Endometrial microvascular endothelial cells (primary cell): ENCODE measurements around the gene KIF2A. TPM values are rescaled to one million over a fixed set of nuclear protein-coding genes. Genes with fewer than 3 reads are reported as not detected.

Experiments
- in situ Hi-C: cut with HindIII; loops from 2 replicates; pipeline ENCODE4 v1.10.0; 2017; ENCODE audit warnings: low sequenced_read_pairs, low pct_unique_long_range_greater_than_20kb; ENCODE audit errors: inconsistent ontology term
- total RNA-seq: library from RNA; depleted of rRNA; stranded (reverse); fragments of >200 nt; gene quantifications from one replicate; pipeline ENCODE4 v1.2.3, GENCODE V29; 2015; ENCODE audit errors: inconsistent ontology term

Gene KIF2A
- total RNA-seq, 1 donor from 2014 or later: 44.0 TPM

DNA sequence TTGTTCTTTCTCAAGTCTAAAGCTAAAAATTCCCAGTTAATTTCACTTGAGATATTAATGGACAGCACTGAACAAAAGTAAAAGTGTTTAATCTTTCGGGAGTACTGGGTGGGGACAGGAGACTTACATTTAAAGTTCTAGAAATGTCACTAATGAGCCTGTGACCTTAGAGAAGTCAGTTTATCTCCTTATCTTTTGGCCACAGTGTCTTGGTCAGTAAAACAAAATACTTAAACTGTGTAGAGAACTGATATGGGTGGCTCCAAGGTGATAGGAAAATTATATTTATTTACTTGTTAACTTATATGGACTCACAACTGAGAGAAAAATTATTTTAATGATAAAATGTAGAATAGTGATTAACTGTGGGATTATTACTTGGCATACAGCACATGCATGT is 115.4 kb downstream of the KIF2A start:
- in situ Hi-C loops: no loop called here

DNA sequence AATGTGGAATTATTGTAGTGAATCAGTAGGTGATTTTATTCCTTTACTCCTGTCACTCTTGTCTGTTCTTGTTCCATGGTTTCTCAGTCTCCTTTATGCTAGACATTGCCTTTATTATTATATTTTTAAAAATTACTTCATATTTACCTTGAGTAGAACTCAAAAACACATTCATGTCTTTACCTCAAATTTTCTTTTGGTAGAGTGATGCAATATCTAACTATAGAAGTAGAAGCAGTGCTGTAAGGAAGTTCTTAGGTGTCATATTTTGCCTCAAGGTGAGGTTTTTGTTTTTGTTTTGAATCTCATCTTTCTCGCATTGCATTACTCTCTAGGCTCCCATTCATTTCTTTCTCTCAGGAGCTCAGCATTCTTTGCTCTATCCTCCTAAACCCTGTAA is 118.8 kb downstream of the KIF2A start:
- in situ Hi-C loops: no loop called here

DNA sequence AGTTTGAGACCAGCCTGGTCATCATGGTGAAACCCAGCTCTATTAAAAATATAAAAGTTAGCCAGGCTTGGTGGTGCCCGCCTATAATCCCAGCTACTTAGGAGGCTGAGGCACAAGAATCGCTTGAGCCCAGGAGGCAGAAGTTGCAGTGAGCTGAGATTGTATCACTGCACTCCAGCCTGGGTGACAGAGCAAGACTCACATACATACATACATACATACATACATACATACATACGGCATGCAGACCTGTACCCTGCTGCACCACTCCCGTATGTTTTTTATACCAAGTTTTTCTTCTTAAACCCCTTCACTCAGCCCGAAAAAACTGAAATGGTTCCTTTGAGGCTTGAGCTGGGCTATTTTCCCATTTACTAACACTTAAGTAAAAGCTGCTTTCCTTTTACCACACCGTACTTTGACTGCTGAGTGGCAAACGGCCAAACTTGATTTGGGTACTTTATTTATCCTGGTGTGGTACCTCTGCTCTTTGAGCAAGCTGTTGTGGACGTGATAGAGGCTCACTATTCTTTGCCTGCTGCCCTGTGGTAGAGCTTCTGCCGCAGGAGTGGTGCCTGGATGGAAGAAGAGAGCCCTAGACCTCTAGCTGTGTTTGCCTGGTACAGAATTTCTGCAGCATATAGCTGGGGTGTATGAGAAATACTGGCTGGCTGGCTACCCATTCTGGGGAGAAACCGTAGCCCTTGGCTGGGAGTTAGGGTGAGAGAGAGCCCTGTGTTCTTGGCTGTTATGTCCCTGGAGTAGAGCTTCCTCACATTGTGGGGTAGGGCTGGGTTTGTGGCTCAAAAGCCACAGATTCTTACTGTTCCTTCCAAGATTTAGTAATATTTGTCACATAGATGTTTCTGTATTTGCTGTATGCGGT is 126.0 kb downstream of the KIF2A start:
- in situ Hi-C loops: no loop called here

DNA sequence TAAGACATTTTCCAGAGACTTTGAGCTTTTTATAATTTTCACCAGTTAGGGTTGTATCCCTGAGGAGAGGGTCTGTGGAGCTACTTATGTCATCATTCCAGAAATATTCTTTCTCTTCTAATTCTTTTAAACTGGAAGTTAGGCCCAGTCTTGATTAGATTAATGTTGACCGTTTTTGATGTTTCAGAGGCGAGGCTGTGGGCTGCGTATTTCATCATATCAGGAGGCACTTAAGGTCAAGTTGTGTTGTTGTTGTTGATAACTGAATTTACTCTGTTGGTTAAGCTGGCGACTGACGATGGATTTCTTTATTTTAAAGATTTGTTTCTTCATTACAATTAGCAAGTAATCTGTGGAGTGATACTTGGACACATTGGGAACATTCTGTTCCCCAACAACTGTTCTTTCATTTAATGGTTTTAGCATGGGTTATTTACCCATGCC is 126.6 kb downstream of the KIF2A start:
- in situ Hi-C loops: no loop called here

Other genes with a start within 250 kb of the KIF2A start
- 47.0 TPM for gene DIMT1, start 97.7 kb downstream of the KIF2A start, total RNA-seq
- gene IPO11, start 106.6 kb downstream of the KIF2A start, total RNA-seq: 67.8 TPM